Choroid plexus epithelial cell (primary cell): ENCODE measurements around the gene FOXD4L5.
"Not testable (repeated sequence)": the region's sequence is repeated elsewhere in the genome, so short reads cannot be mapped to it uniquely, and the experiment has no call there.

Source experiments
- DNase-seq: peaks from one replicate; pipeline ENCODE4 v3.0.0-alpha.2; 2010; ENCODE audit warnings: low read depth
- H3K4me3 ChIP-seq: 2 replicates; pipeline ENCODE4 v1.5.1; 2011; ENCODE audit warnings: low read depth, mild to moderate bottlenecking, control low read depth, low read length, moderate library complexity

The FOXD4L5 gene

DNA sequence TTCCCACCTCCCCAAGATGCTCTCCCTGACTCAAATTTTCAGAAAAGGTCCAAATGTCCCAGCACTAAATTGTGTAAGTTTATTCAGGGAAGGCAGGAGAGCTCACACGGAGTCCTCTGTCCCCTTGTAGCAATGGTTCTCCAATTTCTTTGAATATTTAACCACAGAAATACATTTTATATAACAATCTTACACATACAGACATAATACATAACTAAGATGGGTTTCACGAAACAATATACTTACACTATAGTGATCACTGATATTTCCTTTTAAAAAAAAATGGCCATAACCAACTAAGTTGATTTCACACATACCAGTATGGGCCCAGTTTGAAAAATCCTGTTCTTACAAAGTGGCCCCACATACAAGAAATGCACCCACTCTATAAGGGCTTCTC is at the start of gene FOXD4L5:
Gene FOXD4L5 (minus strand): TSS at position 101 of the 400 bp plus-strand sequence. CDS start 832 bp downstream, outside the sequence.
- DNase-seq, H3K4me3 ChIP-seq: not testable (repeated sequence)

- not testable (repeated sequence) for H3K4me3 ChIP-seq, DNase-seq
Measured at GRCh38 chr9:65283943-65284342, 1.1 kb downstream of the FOXD4L5 start.

DNA sequence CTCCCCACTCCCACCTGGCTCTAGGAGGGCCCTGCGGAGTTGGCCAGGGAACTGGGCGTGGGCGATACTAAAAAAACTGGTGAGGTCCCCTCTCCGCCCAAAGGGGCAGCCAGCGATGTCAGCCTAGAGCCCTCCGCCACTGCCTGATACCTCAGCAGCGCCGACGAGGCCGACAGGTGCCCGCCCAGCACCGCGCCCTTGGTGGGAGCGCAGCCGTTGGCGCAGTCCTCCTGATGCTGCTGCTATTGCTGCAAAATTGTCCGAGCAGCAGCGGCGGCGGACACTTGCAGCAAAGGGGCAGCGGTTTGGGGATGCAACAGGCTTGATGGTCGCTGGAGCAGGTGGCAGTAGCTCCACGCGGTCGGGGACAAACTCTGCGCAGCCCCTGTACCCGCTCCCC is 2.0 kb downstream of the FOXD4L5 start:
- not testable (repeated sequence) for H3K4me3 ChIP-seq, DNase-seq
